ENCODE data around the gene SPTSSA.

Gene SPTSSA

DNA sequence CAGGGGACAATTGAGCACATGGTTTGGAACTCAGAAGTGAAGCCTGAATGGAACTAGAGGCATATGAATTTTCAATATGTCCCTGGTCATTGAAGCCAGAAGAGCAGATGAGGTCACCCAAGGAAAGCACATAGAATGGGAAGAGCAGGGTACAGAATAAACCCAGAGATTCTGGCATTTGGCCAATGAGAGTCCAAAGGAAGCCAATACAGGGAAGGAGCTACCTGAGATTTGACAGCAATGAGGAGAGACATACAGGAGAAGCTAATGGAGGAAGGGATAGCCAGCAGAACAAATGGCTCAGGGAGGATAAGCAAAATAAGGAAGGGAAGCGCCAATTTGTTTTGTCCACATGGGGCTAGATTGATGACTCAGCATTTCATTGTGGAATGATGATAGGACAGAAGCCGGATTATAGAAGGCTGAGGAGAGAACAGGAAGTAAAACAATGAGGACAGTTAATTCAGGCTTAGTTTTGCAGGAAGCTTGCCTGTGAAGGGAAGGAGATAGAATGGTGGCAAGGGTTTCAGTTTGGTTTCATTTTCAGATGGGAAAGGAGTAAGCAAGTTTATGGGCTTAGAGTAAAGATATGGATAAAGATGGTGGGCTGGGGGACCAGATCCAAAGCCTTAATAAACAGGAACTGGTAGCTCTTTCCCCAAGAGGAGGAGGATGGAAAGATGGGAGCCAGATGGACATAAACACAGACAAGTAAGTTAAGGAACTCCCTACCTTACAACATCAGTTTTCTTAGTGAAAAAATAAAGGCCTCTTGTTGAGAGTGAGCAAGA, 3.2 kb upstream of the SPTSSA start:
- no peak for FAIRE-seq
- DNase-seq (ENCODE audit: insufficient read length), result no peak
- TF ChIP-seq POLR2AphosphoS5 (IDR thresholded peaks at IDR 0.05; ENCODE audit: low read depth, low read length) (no peak), TAF1 (IDR thresholded peaks at IDR 0.05; ENCODE audit: borderline replicate concordance, low read depth, low read length) (no peak), POLR2A (IDR thresholded peaks at IDR 0.05; ENCODE audit: low read depth, low read length) (no peak)

- no peak for DNase-seq (ENCODE audit: insufficient read length)
- no peak for FAIRE-seq
- TF ChIP-seq POLR2AphosphoS5 (IDR thresholded peaks at IDR 0.05; ENCODE audit: low read depth, low read length) (no peak), POLR2A (IDR thresholded peaks at IDR 0.05; ENCODE audit: low read depth, low read length) (no peak), TAF1 (IDR thresholded peaks at IDR 0.05; ENCODE audit: borderline replicate concordance, low read depth, low read length) (no peak)
Measured at GRCh38 chr14:34463598-34463961, 1.5 kb upstream of the SPTSSA start.

DNA sequence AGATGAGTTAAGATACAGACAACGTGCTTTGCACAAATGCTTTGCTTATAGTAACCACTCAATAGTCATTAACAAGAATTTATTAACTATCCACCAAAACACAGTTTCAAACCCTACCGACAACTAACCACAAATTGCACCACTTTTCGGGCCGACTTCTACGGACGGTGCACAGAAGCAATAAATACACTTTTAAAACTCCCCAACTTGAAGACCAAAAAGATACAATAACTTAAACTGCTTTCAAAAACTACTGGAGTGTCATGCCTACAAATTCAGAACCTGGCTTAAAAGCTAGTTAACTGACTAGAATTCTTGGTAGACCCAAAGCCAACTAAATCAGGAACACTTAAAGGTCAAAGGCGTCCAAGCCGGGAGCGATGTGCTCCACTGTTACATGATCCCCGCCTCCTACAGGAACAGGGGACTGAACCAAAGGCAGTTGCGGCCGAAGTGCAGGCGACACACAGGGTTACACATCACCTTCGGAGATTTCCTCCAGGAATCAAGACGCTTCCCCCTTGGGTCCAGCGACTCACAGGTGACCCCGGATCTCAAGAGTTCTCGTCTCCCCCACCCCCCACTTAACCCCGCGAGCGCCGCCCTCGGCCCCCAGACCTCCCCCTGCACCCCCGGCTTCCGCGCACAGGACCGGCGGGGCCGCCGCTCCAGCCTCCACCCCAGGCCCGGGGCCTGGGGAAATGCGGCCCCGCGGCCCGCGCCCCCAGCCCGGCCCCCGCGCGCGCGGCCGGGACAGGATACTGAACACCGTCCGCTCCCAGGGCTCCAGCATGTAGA, 507 bp downstream of the SPTSSA start:
- peak; percentile 33 for DNase-seq (ENCODE audit: insufficient read length)
- no peak for FAIRE-seq
- TF ChIP-seq POLR2A (IDR thresholded peaks at IDR 0.05; ENCODE audit: low read depth, low read length), result no peak
- no peak for TF ChIP-seq TAF1 (IDR thresholded peaks at IDR 0.05; ENCODE audit: borderline replicate concordance, low read depth, low read length)
- TF ChIP-seq POLR2AphosphoS5 (IDR thresholded peaks at IDR 0.05; ENCODE audit: low read depth, low read length), result no peak

DNA sequence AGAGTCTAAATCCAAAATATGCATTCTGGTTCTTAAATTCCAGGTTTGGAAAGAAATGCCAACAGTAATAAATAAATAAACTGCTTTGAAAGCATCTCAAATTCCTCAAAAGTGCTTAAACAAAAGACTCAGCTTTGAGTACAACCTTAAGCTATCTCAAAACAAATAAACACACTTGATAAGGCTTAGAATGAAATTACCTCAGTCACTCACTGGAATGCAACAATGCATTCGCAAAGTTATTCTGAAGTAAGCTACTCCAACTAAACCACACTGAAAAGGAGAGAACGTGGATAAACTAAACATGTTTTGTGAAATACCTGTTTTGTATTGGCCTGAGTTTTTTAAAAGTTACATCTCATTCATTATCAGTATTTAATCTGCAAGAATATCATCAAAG, 1.2 kb downstream of the SPTSSA start:
- FAIRE-seq (no peak), DNase-seq (ENCODE audit: insufficient read length) (no peak)
- no peak for TF ChIP-seq POLR2AphosphoS5 (IDR thresholded peaks at IDR 0.05; ENCODE audit: low read depth, low read length)
- TF ChIP-seq TAF1 (IDR thresholded peaks at IDR 0.05; ENCODE audit: borderline replicate concordance, low read depth, low read length), result no peak
- TF ChIP-seq POLR2A (IDR thresholded peaks at IDR 0.05; ENCODE audit: low read depth, low read length), result no peak

DNA sequence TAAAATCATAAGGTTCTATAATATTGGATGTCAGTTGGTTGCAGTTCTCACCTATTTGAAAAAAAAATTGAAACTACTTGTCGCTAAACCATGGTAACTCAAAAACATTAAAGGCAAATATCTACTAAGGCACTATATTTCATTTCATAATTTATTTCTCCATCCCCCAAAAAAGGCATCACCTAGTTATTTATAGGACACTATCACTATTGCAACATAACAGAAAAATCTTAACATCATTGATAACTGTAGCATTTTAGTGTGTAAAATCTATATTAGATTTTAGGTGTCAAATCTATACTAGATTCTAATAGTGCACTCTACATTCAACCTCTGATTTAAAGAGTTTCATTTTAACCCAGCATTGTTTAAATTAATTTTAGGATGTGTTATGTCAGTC, 1.7 kb downstream of the SPTSSA start:
- FAIRE-seq (no peak), DNase-seq (ENCODE audit: insufficient read length) (no peak)
- TF ChIP-seq POLR2A (IDR thresholded peaks at IDR 0.05; ENCODE audit: low read depth, low read length), result no peak
- TF ChIP-seq POLR2AphosphoS5 (IDR thresholded peaks at IDR 0.05; ENCODE audit: low read depth, low read length), result no peak
- no peak for TF ChIP-seq TAF1 (IDR thresholded peaks at IDR 0.05; ENCODE audit: borderline replicate concordance, low read depth, low read length)

- no peak for DNase-seq (ENCODE audit: insufficient read length)
- TF ChIP-seq TAF1 (IDR thresholded peaks at IDR 0.05; ENCODE audit: borderline replicate concordance, low read depth, low read length) (no peak), POLR2AphosphoS5 (IDR thresholded peaks at IDR 0.05; ENCODE audit: low read depth, low read length) (no peak), POLR2A (IDR thresholded peaks at IDR 0.05; ENCODE audit: low read depth, low read length) (no peak)
- FAIRE-seq, result no peak
Measured at GRCh38 chr14:34457186-34457585, 4.9 kb downstream of the SPTSSA start.

GRCh38 chr14:34453226-34453625, 8.8 kb downstream of the SPTSSA start:
- DNase-seq (ENCODE audit: insufficient read length), result no peak
- FAIRE-seq, result no peak
- TF ChIP-seq POLR2AphosphoS5 (IDR thresholded peaks at IDR 0.05; ENCODE audit: low read depth, low read length) (no peak), TAF1 (IDR thresholded peaks at IDR 0.05; ENCODE audit: borderline replicate concordance, low read depth, low read length) (no peak), POLR2A (IDR thresholded peaks at IDR 0.05; ENCODE audit: low read depth, low read length) (no peak)

DNA sequence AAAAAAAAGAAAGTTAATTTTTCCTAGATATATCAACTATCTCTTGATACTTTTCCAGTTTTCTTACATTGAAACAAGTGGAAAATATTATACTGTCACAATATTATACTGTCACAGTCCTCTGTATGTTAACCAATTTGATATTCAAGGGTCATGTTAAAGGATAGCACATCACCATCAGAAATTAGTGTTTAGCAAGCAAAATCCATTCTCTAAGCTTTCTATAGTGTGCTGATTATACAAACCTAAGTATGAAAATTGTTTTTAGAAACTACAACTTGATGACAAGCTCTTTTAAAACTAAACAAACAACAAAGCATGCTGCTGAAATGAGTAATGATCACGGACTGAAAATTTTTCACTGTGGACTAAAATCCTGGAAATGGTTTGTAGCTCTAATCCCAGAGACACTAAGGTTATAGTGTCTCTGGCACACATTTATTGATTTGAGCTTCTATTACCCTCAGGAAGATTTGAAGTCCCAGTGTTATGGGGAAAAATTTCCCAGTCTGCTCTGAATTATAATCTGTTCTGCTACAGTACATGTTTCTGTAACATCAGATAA, 9.7 kb downstream of the SPTSSA start:
- DNase-seq (ENCODE audit: insufficient read length), result no peak
- TF ChIP-seq POLR2A (IDR thresholded peaks at IDR 0.05; ENCODE audit: low read depth, low read length) (no peak), TAF1 (IDR thresholded peaks at IDR 0.05; ENCODE audit: borderline replicate concordance, low read depth, low read length) (no peak), POLR2AphosphoS5 (IDR thresholded peaks at IDR 0.05; ENCODE audit: low read depth, low read length) (no peak)
- FAIRE-seq, result no peak

DNA sequence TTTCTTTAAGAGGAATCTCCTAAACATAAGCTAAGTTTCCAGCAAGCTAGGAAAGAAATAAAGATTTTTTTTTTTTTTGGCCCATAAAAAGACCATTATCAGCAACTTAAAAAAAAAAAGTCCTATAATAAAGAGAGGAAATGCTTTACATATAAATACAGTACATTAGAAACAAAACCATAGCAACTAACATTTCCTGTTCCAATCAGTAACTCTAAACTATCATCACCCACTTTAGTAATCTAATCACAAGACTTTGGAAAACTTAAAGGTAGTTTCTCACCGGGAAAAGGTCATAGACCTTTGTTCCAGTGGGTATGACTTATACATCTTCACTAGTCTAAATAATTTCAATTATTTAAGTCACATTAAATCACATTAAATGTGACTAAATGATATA, 11.1 kb downstream of the SPTSSA start:
- FAIRE-seq (no peak), DNase-seq (ENCODE audit: insufficient read length) (no peak)
- TF ChIP-seq POLR2A (IDR thresholded peaks at IDR 0.05; ENCODE audit: low read depth, low read length) (no peak), TAF1 (IDR thresholded peaks at IDR 0.05; ENCODE audit: borderline replicate concordance, low read depth, low read length) (no peak), POLR2AphosphoS5 (IDR thresholded peaks at IDR 0.05; ENCODE audit: low read depth, low read length) (no peak)

DNA sequence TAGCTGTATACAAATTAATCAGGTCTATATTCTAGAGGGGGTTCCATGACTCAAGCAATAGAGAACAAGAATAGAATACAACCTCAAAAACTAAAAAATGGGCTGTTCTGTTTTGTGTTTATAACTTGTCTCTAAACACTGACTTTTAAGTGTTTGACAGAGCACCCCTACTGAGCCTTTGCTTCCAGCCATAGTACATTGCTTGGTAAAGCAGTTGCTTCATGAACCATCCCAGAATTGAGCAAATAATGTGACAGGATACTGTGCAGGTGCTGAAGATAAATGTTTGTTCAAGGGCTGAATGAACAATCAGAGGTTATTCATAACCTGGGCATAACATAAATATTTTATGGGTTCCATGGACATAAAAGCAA, 11.5 kb downstream of the SPTSSA start:
- no peak for DNase-seq (ENCODE audit: insufficient read length)

GRCh38 chr14:34449819-34450541, 12.1 kb downstream of the SPTSSA start:
- no peak for TF ChIP-seq POLR2AphosphoS5 (IDR thresholded peaks at IDR 0.05; ENCODE audit: low read depth, low read length)
- no peak for TF ChIP-seq POLR2A (IDR thresholded peaks at IDR 0.05; ENCODE audit: low read depth, low read length)
- no peak for TF ChIP-seq TAF1 (IDR thresholded peaks at IDR 0.05; ENCODE audit: borderline replicate concordance, low read depth, low read length)
- FAIRE-seq (no peak), DNase-seq (ENCODE audit: insufficient read length) (no peak)

More for the DNA sequence above, 11.5 kb downstream of the SPTSSA start:
- FAIRE-seq, result no peak
- TF ChIP-seq POLR2AphosphoS5 (IDR thresholded peaks at IDR 0.05; ENCODE audit: low read depth, low read length), result no peak
- no peak for TF ChIP-seq TAF1 (IDR thresholded peaks at IDR 0.05; ENCODE audit: borderline replicate concordance, low read depth, low read length)
- no peak for TF ChIP-seq POLR2A (IDR thresholded peaks at IDR 0.05; ENCODE audit: low read depth, low read length)
